Measurements from ENCODE around the gene MYO7B. TPM values are rescaled to one million over a fixed set of nuclear protein-coding genes. Genes with fewer than 3 reads are reported as not detected.

MYO7B gene
- total RNA-seq, 6 donors from 2014 or later, result 1.2 to 6.1 (median 3.1) TPM

DNA sequence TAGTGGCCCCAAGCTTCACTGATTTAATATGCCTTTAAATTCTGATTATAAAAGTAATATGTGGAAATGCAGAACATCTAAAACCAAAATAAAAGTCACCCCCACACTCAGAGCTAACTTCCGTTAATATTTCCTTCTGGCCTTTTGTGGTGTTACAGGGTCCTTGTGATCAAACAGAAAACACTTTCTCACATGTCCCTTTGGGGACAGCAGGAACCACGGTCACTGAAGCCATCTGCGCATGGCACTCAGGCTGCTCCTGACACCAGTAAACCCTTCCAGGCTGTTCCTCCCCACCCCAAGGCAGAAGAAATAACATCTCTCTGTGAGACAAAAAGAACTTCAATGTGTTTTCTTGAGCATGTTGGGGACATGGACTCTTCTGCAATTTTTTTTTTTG, 85.4 kb downstream of the MYO7B start:
- TF ChIP-seq, protein P1, sequence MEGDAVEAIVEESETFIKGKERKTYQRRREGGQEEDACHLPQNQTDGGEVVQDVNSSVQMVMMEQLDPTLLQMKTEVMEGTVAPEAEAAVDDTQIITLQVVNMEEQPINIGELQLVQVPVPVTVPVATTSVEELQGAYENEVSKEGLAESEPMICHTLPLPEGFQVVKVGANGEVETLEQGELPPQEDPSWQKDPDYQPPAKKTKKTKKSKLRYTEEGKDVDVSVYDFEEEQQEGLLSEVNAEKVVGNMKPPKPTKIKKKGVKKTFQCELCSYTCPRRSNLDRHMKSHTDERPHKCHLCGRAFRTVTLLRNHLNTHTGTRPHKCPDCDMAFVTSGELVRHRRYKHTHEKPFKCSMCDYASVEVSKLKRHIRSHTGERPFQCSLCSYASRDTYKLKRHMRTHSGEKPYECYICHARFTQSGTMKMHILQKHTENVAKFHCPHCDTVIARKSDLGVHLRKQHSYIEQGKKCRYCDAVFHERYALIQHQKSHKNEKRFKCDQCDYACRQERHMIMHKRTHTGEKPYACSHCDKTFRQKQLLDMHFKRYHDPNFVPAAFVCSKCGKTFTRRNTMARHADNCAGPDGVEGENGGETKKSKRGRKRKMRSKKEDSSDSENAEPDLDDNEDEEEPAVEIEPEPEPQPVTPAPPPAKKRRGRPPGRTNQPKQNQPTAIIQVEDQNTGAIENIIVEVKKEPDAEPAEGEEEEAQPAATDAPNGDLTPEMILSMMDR (IDR thresholded peaks at IDR 0.05), result no peak
- no peak for TF ChIP-seq POLR2A (IDR thresholded peaks at IDR 0.05)
- TF ChIP-seq POLR2AphosphoS5 (IDR thresholded peaks at IDR 0.05), result no peak
- no peak for TF ChIP-seq EP300 (IDR thresholded peaks at IDR 0.05)
- Histone ChIP-seq H3K9me3 (no peaks in the 10 kb centered on the region), H3K36me3 (no peaks in the 10 kb centered on the region), H3K27ac (no peak overlapping the region), H3K4me3 (no peak overlapping the region), H3K27me3 (no peaks in the 10 kb centered on the region), H3K4me1 (no peaks in the 10 kb centered on the region)
- peak in 1 of 2 donors; percentile 1 for DNase-seq
- WGBS, 2 donors, result 61 to 64% methylated on average over 3 of the region's 3 CpGs
- no peak for ATAC-seq (ENCODE audit: low FRiP score in 2 of 2)

DNA sequence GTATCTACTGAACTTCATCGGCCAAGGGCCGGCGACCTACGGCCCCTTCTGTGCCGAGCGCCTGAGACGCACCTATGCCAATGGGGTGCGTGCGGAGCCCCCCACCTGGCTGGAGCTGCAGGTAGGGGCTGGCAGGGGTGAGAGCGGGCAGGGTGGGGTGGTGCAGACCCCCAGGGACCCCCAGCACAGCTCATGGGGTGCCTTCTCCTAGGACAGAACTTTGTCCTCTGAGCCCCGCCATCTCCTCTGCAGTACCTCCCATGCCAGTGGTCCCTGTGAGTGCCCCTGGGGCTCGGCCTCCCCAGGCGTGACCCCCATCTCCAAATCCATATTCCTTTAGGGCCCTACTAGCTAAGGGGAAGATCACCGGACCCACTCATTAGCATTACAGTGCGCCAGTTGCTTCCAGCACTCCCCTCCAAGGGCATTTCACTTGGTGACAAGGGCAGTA, 86.5 kb downstream of the MYO7B start:
- no peaks in the 10 kb centered on the region for H3K27me3 ChIP-seq
- no peaks in the 10 kb centered on the region for H3K36me3 ChIP-seq
- no peaks in the 10 kb centered on the region for H3K9me3 ChIP-seq
- no peaks in the 10 kb centered on the region for H3K4me1 ChIP-seq
- no peak overlapping the region for H3K27ac ChIP-seq
- DNase-seq, result peak; percentile 12 to 54
- no peak overlapping the region for H3K4me3 ChIP-seq
- TF ChIP-seq, protein P1 (IDR thresholded peaks at IDR 0.05), result no peak
- TF ChIP-seq POLR2A (IDR thresholded peaks at IDR 0.05) (no peak), EP300 (IDR thresholded peaks at IDR 0.05) (no peak), POLR2AphosphoS5 (IDR thresholded peaks at IDR 0.05) (no peak)
- WGBS, 2 donors, result 93 to 97% methylated on average over 14 of the region's 15 CpGs
- ATAC-seq (ENCODE audit: low FRiP score in 2 of 2), result no peak

DNA sequence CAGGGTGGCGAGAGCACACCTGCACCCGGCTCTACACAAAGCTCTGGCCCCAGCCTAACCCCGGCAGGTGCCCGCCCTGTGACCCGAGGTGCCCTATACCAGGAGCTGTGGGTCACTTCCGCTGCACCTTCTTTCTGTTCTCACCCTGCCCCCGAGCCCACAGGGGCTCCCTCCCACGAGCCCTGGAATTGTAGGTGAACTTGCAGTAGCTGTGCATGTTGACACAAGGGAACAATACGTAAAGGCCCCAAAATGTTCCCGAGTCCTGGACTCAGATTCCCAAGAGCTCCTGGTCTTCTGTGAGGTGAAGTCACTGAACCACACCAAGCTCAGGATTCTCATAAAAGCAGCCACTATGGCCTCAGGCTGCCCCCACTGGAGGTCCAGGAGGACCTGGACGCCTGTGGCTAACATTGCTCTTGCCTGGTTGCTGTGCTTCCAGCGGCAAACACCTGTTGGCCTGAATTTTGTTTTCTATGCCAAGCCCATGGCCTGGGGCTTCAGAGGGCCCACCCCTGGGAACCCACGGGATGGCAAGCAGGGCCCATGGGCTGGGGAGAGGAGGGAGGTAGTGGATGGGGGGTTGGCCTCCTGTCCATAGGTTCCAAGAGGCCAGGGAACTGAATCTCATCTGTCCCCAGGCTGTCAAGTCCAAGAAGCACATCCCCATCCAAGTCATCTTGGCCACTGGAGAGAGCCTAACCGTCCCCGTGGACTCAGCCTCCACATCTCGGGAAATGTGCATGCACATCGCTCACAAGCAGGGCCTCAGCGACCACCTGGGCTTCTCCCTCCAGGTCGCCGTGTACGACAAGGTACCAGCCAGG, 87.3 kb downstream of the MYO7B start:
- no peaks in the 10 kb centered on the region for H3K4me1 ChIP-seq
- no peaks in the 10 kb centered on the region for H3K9me3 ChIP-seq
- no peak overlapping the region for H3K27ac ChIP-seq
- 83 to 88% methylated on average over 13 to 21 of the region's 21 CpGs for WGBS, 2 donors
- H3K36me3 ChIP-seq, result no peaks in the 10 kb centered on the region
- H3K4me3 ChIP-seq, result no peak overlapping the region
- no peak for ATAC-seq (ENCODE audit: low FRiP score in 2 of 2)
- H3K27me3 ChIP-seq, result no peaks in the 10 kb centered on the region
- peak in 1 of 2 donors; percentile 18 for DNase-seq
- no peak for TF ChIP-seq POLR2AphosphoS5 (IDR thresholded peaks at IDR 0.05)
- TF ChIP-seq, protein P1 (IDR thresholded peaks at IDR 0.05), result no peak
- no peak for TF ChIP-seq EP300 (IDR thresholded peaks at IDR 0.05)
- TF ChIP-seq POLR2A (IDR thresholded peaks at IDR 0.05), result no peak

DNA sequence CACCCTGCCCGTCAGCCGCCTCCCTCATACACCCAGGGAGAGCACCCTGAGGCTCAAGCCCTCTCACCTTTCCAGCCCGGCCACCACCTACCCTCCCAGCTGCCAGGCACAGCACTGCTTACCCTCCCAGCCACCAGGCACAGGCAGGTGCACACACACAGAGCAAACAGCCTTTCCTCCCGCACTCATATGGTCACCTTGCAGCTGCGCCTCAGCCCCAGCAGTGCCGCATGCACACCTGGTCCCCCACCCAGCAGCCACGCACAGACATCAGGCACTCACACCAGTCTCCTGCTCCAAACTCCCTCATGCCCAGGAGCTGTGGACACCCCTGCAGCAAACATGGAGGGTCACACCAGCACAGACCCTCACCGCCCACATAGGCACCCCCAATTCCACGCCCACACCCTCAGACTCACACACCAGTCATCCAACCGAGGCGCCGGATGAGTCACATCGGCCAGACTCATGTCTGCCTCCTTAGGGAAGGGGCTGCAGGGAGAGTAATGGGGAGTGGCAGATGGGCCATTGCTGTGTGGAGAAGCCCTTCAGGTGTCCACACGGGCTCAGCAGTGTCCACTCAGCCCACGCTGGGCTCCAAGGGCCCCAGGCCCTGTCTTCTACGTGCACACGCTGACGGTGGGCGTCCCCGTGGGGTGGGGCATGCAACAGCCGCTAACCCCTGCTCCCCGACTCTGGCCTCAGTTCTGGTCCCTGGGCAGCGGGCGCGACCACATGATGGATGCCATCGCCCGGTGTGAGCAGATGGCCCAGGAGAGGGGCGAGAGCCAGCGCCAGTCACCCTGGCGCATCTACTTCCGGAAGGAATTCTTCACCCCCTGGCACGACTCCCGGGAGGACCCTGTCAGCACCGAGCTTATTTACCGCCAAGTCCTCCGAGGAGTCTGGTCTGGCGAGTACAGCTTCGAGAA, 88.2 kb downstream of the MYO7B start:
- TF ChIP-seq, protein P1 (IDR thresholded peaks at IDR 0.05), result no peak
- TF ChIP-seq POLR2AphosphoS5 (IDR thresholded peaks at IDR 0.05), result no peak
- no peak for TF ChIP-seq POLR2A (IDR thresholded peaks at IDR 0.05)
- no peak for TF ChIP-seq EP300 (IDR thresholded peaks at IDR 0.05)
- ATAC-seq (ENCODE audit: low FRiP score in 2 of 2) (no peak), DNase-seq (peak; percentile 19 to 72)

More for the DNA sequence above, 88.2 kb downstream of the MYO7B start:
- H3K4me3 ChIP-seq, result no peak overlapping the region
- no peaks in the 10 kb centered on the region for H3K9me3 ChIP-seq
- H3K27me3 ChIP-seq, result no peaks in the 10 kb centered on the region
- no peaks in the 10 kb centered on the region for H3K4me1 ChIP-seq
- WGBS, 2 donors, result 83 to 90% methylated on average over 29 to 38 of the region's 38 CpGs
- H3K36me3 ChIP-seq, result no peaks in the 10 kb centered on the region
- H3K27ac ChIP-seq, result no peak overlapping the region

Data from upper lobe of left lung (tissue), 6 donors.